Measurements from ENCODE around the gene HDAC2.

- TF ChIP-seq, protein P1, sequence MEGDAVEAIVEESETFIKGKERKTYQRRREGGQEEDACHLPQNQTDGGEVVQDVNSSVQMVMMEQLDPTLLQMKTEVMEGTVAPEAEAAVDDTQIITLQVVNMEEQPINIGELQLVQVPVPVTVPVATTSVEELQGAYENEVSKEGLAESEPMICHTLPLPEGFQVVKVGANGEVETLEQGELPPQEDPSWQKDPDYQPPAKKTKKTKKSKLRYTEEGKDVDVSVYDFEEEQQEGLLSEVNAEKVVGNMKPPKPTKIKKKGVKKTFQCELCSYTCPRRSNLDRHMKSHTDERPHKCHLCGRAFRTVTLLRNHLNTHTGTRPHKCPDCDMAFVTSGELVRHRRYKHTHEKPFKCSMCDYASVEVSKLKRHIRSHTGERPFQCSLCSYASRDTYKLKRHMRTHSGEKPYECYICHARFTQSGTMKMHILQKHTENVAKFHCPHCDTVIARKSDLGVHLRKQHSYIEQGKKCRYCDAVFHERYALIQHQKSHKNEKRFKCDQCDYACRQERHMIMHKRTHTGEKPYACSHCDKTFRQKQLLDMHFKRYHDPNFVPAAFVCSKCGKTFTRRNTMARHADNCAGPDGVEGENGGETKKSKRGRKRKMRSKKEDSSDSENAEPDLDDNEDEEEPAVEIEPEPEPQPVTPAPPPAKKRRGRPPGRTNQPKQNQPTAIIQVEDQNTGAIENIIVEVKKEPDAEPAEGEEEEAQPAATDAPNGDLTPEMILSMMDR (IDR thresholded peaks at IDR 0.05; ENCODE audit: insufficient read depth, low read length): no peak
- TF ChIP-seq POLR2AphosphoS5 (IDR thresholded peaks at IDR 0.05; ENCODE audit: low read depth): no peak
These were observed 802 bp downstream of the HDAC2 start for GRCh38 chr6:113969888-113970804.

Data from HL-60 (cell line).